HepG2 (cell line): ENCODE results near the gene STRN3. TPM values are rescaled to one million over a fixed set of nuclear protein-coding genes. Genes with fewer than 3 reads are reported as not detected.
A peak's percentile ranks its signal among the peaks of the same experiment; 100 is the strongest.

Experiments
- FOXC1 ChIP-seq: sonication (generic); formaldehyde crosslinking; IDR thresholded peaks from 2 replicates; pipeline ENCODE4 v1.8.0; 2022; ENCODE audit warnings: mild to moderate bottlenecking, missing genetic modification reagents, borderline replicate concordance
- IRF9 ChIP-seq: sonication (generic); formaldehyde crosslinking; IDR thresholded peaks from 2 replicates; pipeline ENCODE4 v1.8.0; 2022; ENCODE audit warnings: missing genetic modification reagents, mild to moderate bottlenecking, borderline replicate concordance
- KLF13 ChIP-seq: sonication (generic); formaldehyde crosslinking; IDR thresholded peaks from 2 replicates; pipeline ENCODE4 v1.4.0; 2020; ENCODE audit warnings: mild to moderate bottlenecking, missing genetic modification reagents
- MIXL1 ChIP-seq: IDR thresholded peaks from 2 replicates; pipeline ENCODE4 v1.6.1; 2016
- NCOR1 ChIP-seq: fragments of 200-600 bp; sonication (generic); IDR thresholded peaks from 2 replicates; pipeline ENCODE4 v1.7.0; 2017; ENCODE audit warnings: antibody characterized with exemption, low read length, borderline replicate concordance
- SRSF9 ChIP-seq: fragments of 200-400 bp; formaldehyde crosslinking; IDR thresholded peaks from 2 replicates; pipeline ENCODE4 v1.6.1; 2018; ENCODE audit warnings: borderline replicate concordance, mild to moderate bottlenecking, low read depth, low read length; ENCODE audit not compliant: insufficient read depth, poor library complexity, severe bottlenecking
- SSRP1 ChIP-seq: IDR thresholded peaks from 2 replicates; pipeline ENCODE4 v1.6.1; 2016; ENCODE audit warnings: control low read depth
- STAG1 ChIP-seq: sonication (generic); formaldehyde crosslinking; IDR thresholded peaks from 2 replicates; pipeline ENCODE4 v1.4.0; 2020; ENCODE audit warnings: missing genetic modification reagents
- TCF12 ChIP-seq, 2 experiments: fragments of 450-650 bp in 1 of 2; sonication (generic) in 1 of 2; formaldehyde crosslinking in 1 of 2; IDR thresholded peaks; 2 replicates each; pipeline versions ENCODE4 v1.6.1 to v1.8.0; 2017 to 2022; ENCODE audit warnings: antibody characterized with exemption in 1 of 2, mild to moderate bottlenecking in 1 of 2, missing genetic modification reagents in 1 of 2, moderate library complexity in 1 of 2
- YEATS4 ChIP-seq: sonication (generic); formaldehyde crosslinking; IDR thresholded peaks from 2 replicates; pipeline ENCODE4 v1.4.0; 2020; ENCODE audit warnings: missing genetic modification reagents, borderline replicate concordance
- ZNF614 ChIP-seq: IDR thresholded peaks from 2 replicates; pipeline ENCODE4 v1.6.1; 2018; ENCODE audit warnings: missing biosample characterization, missing genetic modification reagents, inconsistent platforms, borderline replicate concordance
- ZNF687 ChIP-seq: sonication (generic); formaldehyde crosslinking; IDR thresholded peaks from 2 replicates; pipeline ENCODE4 v1.5.1; 2020; ENCODE audit warnings: mild to moderate bottlenecking, missing genetic modification reagents, moderate library complexity
- ZNF770 ChIP-seq: sonication (generic); formaldehyde crosslinking; IDR thresholded peaks from 2 replicates; pipeline ENCODE4 v1.5.0; 2020; ENCODE audit warnings: mild to moderate bottlenecking, missing genetic modification reagents
- ZNF775 ChIP-seq: sonication (generic); formaldehyde crosslinking; IDR thresholded peaks from 2 replicates; pipeline ENCODE4 v1.4.0; 2020; ENCODE audit warnings: missing genetic modification reagents, mild to moderate bottlenecking, moderate library complexity, borderline replicate concordance
- ZNF777 ChIP-seq: sonication (generic); formaldehyde crosslinking; IDR thresholded peaks from 2 replicates; pipeline ENCODE4 v1.4.0; 2020; ENCODE audit warnings: missing genetic modification reagents
- ZNF780A ChIP-seq: sonication (generic); formaldehyde crosslinking; IDR thresholded peaks from 2 replicates; pipeline ENCODE4 v1.8.0; 2022; ENCODE audit warnings: mild to moderate bottlenecking, missing genetic modification reagents, moderate library complexity
- polyA plus RNA-seq, 8 experiments: library from polyadenylated mRNA; depleted of rRNA in 3 of 8; stranded (reverse) in 7 of 8; unstranded in 1 of 8; fragments of >200 nt; fragmentation: Illumina TruSeq in 4 of 8; extraction: Trizol in 4 of 8; gene quantifications; 2 replicates each; pipeline versions ENCODE4 v1.2.1 to v1.2.3, GENCODE V29; 2011 to 2016; ENCODE audit warnings: low read depth in 4 of 8, missing spikeins in 1 of 8, mixed read lengths in 1 of 8; ENCODE audit not compliant: insufficient read depth in 1 of 8
- total RNA-seq, 5 experiments: library from RNA; depleted of rRNA; stranded (reverse); fragments of >200 nt; fragmentation: Illumina TruSeq; extraction: Trizol; gene quantifications; 2 replicates each; pipeline ENCODE4 v1.2.3, GENCODE V29; 2016; ENCODE audit warnings: low read depth in 1 of 5

Gene STRN3
- total and polyA plus RNA-seq, 2 of the 13 experiments (the other 11 are each of a cell fraction or from before 2014, with no cell fraction given): 49.4 to 123 TPM

- TF ChIP-seq ZNF770 (CRISPR knock-in tag): peak; percentile 94
- peak; percentile 47; the same call in 1 of the 2 replicates for TF ChIP-seq ZNF777 (CRISPR knock-in tag)
- no peak; the same call in 1 of the 2 replicates for TF ChIP-seq MIXL1 (CRISPR knock-in tag)
- no peak for TF ChIP-seq SRSF9
- TF ChIP-seq KLF13: no peak
- TF ChIP-seq SSRP1: peak; percentile 81; the same call in 1 of the 2 replicates
- TF ChIP-seq FOXC1 (CRISPR knock-in tag): peak; percentile 72; the same call in 1 of the 2 replicates
- peak; percentile 48; the same call in 1 of the 2 replicates for TF ChIP-seq ZNF614 (CRISPR knock-in tag)
- peak; percentile 31 for TF ChIP-seq STAG1
- peak; percentile 45; the same call in 1 of the 2 replicates for TF ChIP-seq NCOR1
- TF ChIP-seq ZNF780A (CRISPR knock-in tag): no peak
- peak; percentile 74 for TF ChIP-seq YEATS4 (CRISPR knock-in tag)
- no peak for TF ChIP-seq TCF12 (IDR thresholded peaks at IDR 0.05)
- TF ChIP-seq TCF12 (CRISPR knock-in tag; IDR thresholded peaks at IDR 0.05): peak; percentile 67; the same call in 1 of the 2 replicates
- TF ChIP-seq ZNF687 (CRISPR knock-in tag): peak; percentile 85
- TF ChIP-seq IRF9 (CRISPR knock-in tag): no peak; the same call in 1 of the 2 replicates
- no peak for TF ChIP-seq ZNF775 (CRISPR knock-in tag)
Measured at GRCh38 chr14:31026450-31027235, 464 bp upstream of the STRN3 start (continued).
